MM.1S (cell line): ENCODE results near the gene CAMSAP1.

Experiments
- DNase-seq: peaks from one replicate; pipeline ENCODE4 v3.0.0-alpha.2; 2015
- H2AFZ ChIP-seq: fragments of 300-600 bp; sonication (generic); 2 replicates; pipeline ENCODE4 v1.6.0; 2016; ENCODE audit warnings: antibody characterized with exemption, low read length
- H3F3A ChIP-seq: fragments of 300-600 bp; sonication (generic); 2 replicates; pipeline ENCODE4 v1.6.1; 2016; ENCODE audit warnings: mild to moderate bottlenecking, antibody characterized with exemption, low read length, moderate library complexity, mixed read lengths; ENCODE audit not compliant: insufficient read depth
- H3K27ac ChIP-seq: fragments of 300-600 bp; sonication (generic); 2 replicates; pipeline ENCODE4 v1.5.1; 2016; ENCODE audit warnings: mild to moderate bottlenecking, low read length
- H3K27me3 ChIP-seq: fragments of 300-600 bp; sonication (generic); replicated peaks from 2 replicates; pipeline ENCODE4 v1.6.0; 2016; ENCODE audit warnings: low read length; ENCODE audit not compliant: insufficient read depth
- H3K36me3 ChIP-seq: fragments of 300-600 bp; sonication (generic); replicated peaks from 2 replicates; pipeline ENCODE4 v1.6.1; 2016; ENCODE audit warnings: mild to moderate bottlenecking, low read length, mixed read lengths; ENCODE audit not compliant: insufficient read depth
- H3K4me1 ChIP-seq: fragments of 300-600 bp; sonication (generic); 2 replicates; pipeline ENCODE4 v1.6.1; 2016; ENCODE audit warnings: low read length, mixed read lengths
- H3K4me2 ChIP-seq: fragments of 300-600 bp; sonication (generic); 2 replicates; pipeline ENCODE4 v1.6.0; 2016; ENCODE audit warnings: low read depth, low read length
- H3K4me3 ChIP-seq: fragments of 300-600 bp; sonication (generic); 2 replicates; pipeline ENCODE4 v1.5.1; 2016; ENCODE audit warnings: low read length, mixed read lengths
- H3K79me2 ChIP-seq: fragments of 300-600 bp; sonication (generic); 2 replicates; pipeline ENCODE4 v1.6.1; 2016; ENCODE audit warnings: mixed run types, low read length, mixed read lengths
- H3K9ac ChIP-seq: fragments of 300-600 bp; sonication (generic); 2 replicates; pipeline ENCODE4 v1.6.1; 2016; ENCODE audit warnings: low read length, mixed read lengths
- H3K9me2 ChIP-seq: fragments of 300-600 bp; sonication (generic); replicated peaks from 2 replicates; pipeline ENCODE4 v1.6.1; 2016; ENCODE audit warnings: mild to moderate bottlenecking, low read length, mixed read lengths; ENCODE audit not compliant: insufficient read depth
- H3K9me3 ChIP-seq: fragments of 300-600 bp; sonication (generic); replicated peaks from 2 replicates; pipeline ENCODE4 v1.6.1; 2016; ENCODE audit warnings: mild to moderate bottlenecking, low read length, mixed read lengths; ENCODE audit not compliant: insufficient read depth
- H4K20me1 ChIP-seq: fragments of 300-600 bp; sonication (generic); 2 replicates; pipeline ENCODE4 v1.6.1; 2016; ENCODE audit warnings: mild to moderate bottlenecking, low read length, moderate library complexity, mixed read lengths; ENCODE audit not compliant: insufficient read depth
- CTCF ChIP-seq: fragments of 300-600 bp; sonication (generic); IDR thresholded peaks from 2 replicates; pipeline ENCODE4 v1.5.1; 2016; ENCODE audit warnings: antibody characterized with exemption, low read length, mixed read lengths
- EZH2 ChIP-seq: fragments of 300-600 bp; sonication (generic); optimal IDR thresholded peaks from 2 replicates; pipeline ENCODE3; 2017; ENCODE audit warnings: low read depth, mild to moderate bottlenecking, antibody characterized with exemption, low read length, mixed read lengths
- EZH2phosphoT487 ChIP-seq: fragments of 300-600 bp; sonication (generic); IDR thresholded peaks from 2 replicates; pipeline ENCODE4 v1.6.1; 2018; ENCODE audit warnings: antibody characterized with exemption, low read length

CAMSAP1 gene

DNA sequence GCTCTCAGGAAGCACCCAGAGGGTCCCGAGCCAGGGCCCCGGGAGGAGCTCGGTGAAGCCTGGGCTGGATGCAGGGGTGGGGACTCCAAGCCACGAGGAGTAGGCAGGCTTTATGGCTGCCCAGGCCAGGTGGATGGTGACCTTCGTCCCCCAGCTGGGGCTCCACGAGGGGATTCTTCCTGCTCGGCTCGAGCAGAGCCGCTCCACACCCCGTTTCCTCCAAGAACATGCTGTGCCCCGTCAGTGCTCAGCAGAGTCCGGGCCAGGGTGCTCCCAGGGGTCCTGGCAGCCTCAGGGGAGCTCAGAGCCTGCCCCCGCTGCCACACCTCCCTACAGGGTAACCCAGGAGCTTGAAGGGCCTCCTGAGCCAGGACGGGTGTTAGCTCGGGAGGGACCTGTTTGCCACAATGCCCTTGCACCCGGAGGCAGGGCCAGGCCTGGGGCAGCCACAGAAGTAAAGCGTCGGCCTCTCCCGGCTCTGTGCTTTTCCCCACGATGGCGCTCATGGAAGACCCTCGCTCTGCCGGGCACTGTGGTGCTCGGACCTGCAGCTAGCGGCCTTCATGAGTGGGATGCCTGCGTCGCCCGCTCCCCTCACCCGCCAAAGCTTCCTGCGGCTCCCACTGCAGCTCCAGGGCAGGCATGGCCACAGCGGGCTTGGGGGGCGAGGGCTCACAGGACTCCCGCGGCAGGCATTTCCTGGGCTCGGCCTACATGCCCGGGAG is 118.6 kb downstream of the CAMSAP1 start:
- H3K36me3 ChIP-seq, result no peaks in the 10 kb centered on the region
- H3K4me3 ChIP-seq, result no peak overlapping the region
- no peak overlapping the region for H3K27ac ChIP-seq
- H3K4me1 ChIP-seq, result no peaks in the 10 kb centered on the region
- no peak for DNase-seq
- no peak overlapping the region for H2AFZ ChIP-seq
- H3K27me3 ChIP-seq, result peaks cover 95% of the 10 kb centered on the region
- no peaks in the 10 kb centered on the region for H3F3A ChIP-seq
- no peaks in the 10 kb centered on the region for H4K20me1 ChIP-seq
- H3K9ac ChIP-seq, result no peak overlapping the region
- no peaks in the 10 kb centered on the region for H3K9me2 ChIP-seq
- no peak for TF ChIP-seq EZH2phosphoT487
- TF ChIP-seq EZH2, result no peak
- no peak for TF ChIP-seq CTCF
- H3K4me2 ChIP-seq, result no peak overlapping the region
- H3K9me3 ChIP-seq, result no peaks in the 10 kb centered on the region
- no peaks in the 10 kb centered on the region for H3K79me2 ChIP-seq

DNA sequence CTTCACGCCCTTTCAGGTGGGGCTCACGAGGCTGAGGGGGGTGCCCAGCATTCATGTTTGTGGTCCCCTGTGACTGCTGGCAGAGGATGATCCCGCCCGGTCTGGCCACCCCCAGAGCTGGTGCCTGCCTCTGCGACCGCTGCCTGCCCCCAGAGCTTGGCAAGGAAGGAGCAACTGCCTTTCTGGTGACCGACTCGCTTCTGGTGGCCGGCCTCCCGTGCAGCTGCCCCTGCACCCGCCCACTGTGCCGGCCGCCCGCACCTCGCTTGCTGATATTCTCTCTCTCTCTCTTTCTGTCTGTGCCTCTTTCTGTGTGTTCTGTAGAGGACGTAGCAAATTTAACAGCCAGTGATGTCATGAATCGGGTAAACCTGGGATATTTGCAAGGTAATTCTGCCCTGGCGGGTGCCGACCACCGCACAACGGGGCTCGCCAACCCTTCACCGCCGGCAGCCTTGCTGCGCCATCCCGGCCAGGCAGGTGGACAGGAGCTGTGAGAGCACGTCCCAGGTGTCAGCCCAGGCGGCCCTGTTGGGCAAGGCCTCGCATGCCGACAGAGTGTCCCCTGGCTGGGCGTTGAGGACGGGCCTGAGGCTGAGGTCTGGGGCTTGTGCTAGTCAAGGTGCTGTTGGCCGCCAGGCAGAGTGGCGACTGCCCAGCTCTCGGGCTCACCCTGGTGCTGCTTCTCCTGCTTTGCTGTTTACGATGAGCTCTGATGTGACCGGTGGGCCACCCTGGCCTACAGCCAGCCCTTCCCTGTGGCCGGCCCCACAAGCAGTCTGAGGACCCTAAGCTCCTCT is 119.4 kb downstream of the CAMSAP1 start:
- Histone ChIP-seq H3K4me2 (no peak overlapping the region), H3K9me2 (no peaks in the 10 kb centered on the region), H3K9me3 (no peaks in the 10 kb centered on the region), H3K9ac (no peak overlapping the region), H3K27me3 (peaks cover 95% of the 10 kb centered on the region), H3K4me3 (no peak overlapping the region), H3K79me2 (no peaks in the 10 kb centered on the region), H3K4me1 (no peaks in the 10 kb centered on the region), H3K36me3 (no peaks in the 10 kb centered on the region), H3F3A (no peaks in the 10 kb centered on the region), H4K20me1 (no peaks in the 10 kb centered on the region), H2AFZ (no peak overlapping the region), H3K27ac (no peak overlapping the region)
- TF ChIP-seq EZH2phosphoT487 (no peak), EZH2 (no peak), CTCF (no peak)
- no peak for DNase-seq

DNA sequence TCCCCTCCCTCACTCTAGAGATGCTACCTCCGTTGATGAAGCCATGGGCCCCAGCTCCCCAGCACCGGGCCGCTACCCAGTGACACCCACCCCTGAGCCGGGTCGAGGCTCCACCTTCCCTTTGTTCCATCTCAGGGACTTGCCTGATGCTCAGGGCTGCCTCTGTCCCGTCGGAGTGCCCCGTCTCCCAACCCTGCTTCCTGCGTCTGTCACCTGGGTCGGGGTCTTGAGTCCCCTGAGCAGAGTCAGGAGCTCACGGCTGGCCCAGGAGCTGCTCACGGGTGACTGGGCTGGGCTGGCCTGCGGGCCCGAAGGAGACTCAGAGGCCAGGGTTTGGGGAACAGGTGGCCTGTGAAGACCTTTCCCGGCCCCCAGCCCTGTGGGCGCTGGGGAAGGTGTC is 120.0 kb downstream of the CAMSAP1 start:
- no peaks in the 10 kb centered on the region for H3K79me2 ChIP-seq
- no peaks in the 10 kb centered on the region for H3F3A ChIP-seq
- no peaks in the 10 kb centered on the region for H3K36me3 ChIP-seq
- H3K27me3 ChIP-seq, result peaks cover 95% of the 10 kb centered on the region
- TF ChIP-seq EZH2phosphoT487, result no peak
- no peak for DNase-seq
- no peaks in the 10 kb centered on the region for H4K20me1 ChIP-seq
- H3K9ac ChIP-seq, result no peak overlapping the region
- H3K4me2 ChIP-seq, result no peak overlapping the region
- no peak overlapping the region for H3K27ac ChIP-seq
- no peak overlapping the region for H3K4me3 ChIP-seq
- no peaks in the 10 kb centered on the region for H3K9me2 ChIP-seq
- H3K4me1 ChIP-seq, result no peaks in the 10 kb centered on the region
- H2AFZ ChIP-seq, result no peak overlapping the region
- H3K9me3 ChIP-seq, result no peaks in the 10 kb centered on the region
